NCI-H748 treated with DMSO at 0.1 percent for 48 hours (cell line): ENCODE results near the gene GDE1.

Source experiments
- DNase-seq: peaks from one replicate; lab custom pipeline; 2025; lab: John Stamatoyannopoulos, UW

GDE1 gene

DNA sequence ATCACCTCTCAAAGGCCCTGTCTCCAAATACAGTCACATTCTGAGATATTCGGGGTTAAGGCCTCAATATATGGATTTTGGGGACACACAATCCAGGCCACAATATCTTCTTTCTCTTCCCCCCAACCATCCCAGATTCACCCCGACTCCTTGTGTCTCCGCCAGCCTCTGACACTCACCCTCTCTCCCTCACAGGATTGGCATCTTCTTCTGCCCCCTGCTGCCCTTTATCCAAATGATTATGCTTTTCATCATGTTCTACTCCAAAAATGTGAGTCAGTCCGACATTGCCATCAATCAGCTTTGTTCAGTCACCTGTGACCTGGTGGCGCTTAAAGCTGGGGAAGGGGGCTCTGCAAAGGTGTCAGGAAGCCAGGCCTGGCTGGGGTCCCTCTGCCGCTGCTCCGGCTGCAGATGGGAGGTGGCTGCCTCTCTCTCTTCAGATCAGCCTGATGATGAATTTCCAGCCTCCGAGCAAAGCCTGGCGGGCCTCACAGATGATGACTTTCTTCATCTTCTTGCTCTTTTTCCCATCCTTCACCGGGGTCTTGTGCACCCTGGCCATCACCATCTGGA, 35.1 kb downstream of the GDE1 start:
- DNase-seq = no peak

DNA sequence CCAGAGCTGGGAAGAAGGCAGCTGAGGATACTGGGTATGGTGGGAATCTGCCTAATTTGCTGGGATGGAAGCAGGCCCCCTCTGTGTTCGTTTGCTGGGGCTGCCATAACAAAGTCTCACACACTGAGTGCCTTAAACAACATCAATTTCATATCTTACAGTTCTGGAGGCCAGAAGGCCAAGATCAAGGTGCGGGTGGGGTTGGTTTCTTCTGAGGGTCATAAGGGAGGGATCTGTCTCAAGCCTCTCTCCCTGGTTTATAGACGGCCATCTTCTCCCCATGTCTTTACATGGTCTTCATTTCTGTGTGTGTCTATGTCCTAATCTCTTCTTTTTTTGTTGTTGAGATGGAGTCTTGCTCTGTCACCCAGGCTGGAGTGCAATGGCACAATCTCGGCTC, 35.8 kb downstream of the GDE1 start:
- no peak for DNase-seq

DNA sequence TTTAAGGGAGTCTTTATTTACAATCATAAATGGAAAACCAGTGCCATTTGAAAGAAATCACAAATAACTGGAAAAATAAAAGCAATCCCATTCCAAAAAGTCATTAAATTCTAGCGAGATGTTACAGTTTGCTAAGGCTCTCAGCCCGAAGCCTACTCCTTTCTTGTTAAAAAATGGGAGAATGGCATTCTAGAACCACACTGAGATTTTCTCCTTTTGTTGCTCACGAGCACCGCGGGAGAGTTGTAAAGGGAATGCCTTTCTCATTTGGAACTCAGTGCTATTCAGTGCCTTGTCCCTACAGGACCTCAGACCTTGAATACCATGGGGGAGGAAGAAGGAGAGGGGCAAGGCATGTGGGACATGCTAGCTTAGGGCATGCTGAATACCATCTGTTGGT, 36.3 kb downstream of the GDE1 start:
- no peak for DNase-seq

DNA sequence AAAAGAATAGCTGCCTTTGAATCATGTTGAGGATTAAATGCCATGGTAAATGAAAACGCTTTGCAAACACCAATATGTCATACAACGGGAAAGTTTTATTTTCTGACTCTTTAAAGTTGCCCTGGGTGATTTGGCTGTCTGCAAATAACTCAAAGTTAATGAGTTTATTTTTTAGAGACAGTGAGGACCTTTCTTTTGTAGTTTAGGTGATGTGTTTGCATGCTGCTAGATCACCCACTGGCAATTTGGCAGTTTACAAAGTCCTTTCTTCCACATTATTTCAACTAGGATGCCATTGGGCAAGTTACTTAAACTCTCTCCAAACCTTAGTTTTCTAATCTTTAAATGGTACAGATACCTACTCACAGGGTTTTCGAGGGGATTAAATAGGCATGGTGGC, 37.8 kb downstream of the GDE1 start:
- no peak for DNase-seq

DNA sequence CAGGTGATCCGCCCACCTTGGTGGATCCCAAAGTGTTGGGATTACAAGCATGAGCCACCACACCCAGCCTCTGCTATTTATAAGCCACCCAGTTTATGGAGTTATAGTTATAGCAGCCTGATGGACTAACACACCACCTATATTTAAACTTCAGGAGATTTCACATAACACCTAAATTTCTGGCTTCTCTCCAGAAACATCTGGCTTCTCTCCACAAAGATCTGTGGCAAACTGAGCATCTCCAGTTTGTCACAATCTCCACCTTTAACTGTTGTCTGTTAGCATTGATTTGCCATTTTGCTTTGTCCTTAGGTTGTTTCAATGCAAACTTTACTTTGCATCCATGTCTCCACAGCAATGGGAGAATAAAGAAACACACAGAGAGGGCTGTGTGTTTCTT, 39.6 kb downstream of the GDE1 start:
- DNase-seq = no peak

DNA sequence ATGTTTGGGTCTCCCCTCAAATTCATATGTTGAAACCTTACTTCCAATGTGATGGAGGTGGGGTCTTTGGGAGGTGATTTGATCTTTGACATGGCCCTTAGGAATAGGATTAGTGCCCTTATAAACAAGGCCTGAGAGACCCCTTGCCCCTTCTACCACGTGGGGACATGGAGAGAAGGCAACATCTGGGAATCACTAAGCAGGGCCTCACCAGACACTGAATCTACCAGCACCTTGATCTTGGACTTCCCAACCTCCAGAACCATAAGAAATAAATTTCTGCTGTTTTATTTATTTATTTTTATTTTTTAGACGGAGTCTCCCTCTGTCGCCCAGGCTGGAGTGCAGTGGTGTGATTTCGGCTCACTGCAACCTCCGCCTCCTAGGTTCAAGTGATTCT, 40.1 kb downstream of the GDE1 start:
- no peak for DNase-seq

DNA sequence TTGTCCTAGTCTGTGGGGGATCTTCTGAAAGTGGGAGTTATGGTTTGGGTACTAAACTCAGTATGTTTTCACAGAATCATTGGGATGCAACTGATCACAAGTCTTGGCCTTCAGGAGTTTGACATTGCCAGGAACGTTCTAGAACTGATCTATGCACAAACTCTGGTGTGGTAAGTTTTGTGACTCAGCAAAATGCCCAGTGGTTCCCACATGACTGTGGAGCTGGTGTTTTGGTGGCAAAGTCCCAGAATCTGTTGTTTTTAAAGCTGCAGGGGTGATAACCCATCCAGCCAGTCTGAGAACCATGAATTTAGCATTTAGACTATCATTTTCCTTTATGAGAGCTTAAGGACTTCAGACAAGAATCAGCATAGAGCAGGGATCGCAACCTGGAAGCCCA, 40.6 kb downstream of the GDE1 start:
- no peak for DNase-seq

DNA sequence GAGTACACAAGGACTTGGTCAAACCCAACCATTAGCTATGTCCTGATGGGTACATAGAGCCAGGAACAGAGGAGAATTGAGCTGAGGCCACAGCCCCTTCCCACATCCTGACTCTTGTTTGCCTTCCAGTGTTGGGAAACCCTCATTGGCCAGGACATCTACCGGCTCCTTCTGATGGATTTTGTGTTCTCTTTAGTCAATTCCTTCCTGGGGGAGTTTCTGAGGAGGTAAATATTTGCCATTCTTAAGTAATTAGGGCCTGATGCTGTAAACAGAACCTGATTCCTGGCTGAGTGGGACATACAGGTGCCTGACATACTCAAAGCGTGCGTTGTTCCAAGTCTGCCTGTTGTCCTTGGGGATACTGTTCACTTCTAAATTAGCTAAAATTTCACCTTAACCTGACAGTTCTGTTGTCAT, 42.6 kb downstream of the GDE1 start:
- DNase-seq = no peak

DNA sequence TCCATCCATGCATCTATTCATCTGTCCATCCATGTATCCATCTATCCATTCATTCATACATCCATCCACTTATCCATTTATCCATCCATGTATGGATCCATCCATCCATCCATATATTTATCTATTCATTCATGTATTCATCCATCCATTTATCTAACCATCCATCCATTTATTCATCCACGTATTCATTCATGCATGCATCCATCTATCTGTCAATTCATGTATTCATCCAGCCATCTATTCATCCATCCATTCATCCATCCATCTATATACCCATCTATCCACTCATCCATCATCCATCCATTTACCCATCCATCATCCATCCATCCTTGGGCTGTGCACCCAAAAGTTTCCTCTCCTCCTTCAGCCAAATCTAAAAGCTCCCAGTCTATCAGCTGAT, 43.4 kb downstream of the GDE1 start:
- no peak for DNase-seq

DNA sequence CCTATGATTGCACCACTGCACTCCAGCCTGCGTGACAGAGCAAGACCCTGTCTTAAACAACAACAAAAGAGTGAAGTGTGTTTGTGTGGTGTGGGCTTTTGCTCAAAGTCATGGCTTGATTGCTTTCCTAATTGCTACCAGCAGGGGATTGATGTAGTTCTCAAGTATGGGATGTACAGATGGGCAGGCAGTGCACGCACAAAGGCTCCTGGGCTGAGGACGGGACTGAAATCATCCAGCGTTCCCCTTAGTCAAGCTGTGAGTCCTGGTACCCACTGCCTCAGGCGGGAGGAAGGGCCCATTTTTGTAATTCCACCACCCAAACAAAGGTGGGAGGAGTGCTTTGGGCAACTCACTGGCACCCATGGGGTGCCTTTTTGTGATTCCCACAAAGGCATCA, 47.3 kb downstream of the GDE1 start:
- peak; percentile 2 for DNase-seq

DNA sequence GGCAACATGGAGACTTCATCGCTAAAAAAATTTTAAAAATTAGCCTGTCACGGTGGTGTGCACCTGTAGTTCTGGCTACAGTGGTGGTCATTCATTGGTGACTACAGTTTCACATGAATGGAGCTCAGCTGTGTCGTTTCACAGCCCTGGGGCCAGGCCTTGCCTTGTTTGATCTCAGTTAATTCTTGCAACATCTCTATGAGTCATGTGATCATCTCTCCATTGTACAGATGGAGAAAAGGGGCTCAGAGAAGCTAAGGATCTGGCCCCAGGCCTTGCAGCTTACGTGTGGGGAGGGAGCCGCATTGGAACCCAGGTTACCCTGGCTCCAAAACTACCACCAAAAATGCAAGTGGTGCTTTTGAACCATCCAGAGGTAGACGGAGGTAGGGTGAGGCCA, 49.4 kb downstream of the GDE1 start:
- no peak for DNase-seq

DNA sequence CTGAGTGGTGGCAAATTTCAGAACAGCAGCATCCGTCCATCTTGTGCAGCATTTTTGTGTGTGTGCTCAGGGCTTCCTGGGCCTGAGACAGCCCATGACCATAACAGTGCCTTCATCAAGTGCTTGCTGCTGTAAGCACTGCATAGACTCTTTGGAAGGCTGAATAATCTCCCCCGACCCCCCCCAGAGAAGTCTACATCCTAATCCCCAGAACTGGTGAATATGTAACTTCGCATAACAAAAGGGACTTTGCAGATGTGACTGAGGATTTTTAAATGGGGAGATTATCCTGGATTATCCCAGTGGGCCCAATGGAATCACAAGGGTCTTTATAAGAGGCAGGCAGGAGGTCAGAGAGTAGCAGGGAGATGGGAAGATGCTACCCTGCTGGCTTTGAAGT, 53.6 kb downstream of the GDE1 start:
- no peak for DNase-seq

DNA sequence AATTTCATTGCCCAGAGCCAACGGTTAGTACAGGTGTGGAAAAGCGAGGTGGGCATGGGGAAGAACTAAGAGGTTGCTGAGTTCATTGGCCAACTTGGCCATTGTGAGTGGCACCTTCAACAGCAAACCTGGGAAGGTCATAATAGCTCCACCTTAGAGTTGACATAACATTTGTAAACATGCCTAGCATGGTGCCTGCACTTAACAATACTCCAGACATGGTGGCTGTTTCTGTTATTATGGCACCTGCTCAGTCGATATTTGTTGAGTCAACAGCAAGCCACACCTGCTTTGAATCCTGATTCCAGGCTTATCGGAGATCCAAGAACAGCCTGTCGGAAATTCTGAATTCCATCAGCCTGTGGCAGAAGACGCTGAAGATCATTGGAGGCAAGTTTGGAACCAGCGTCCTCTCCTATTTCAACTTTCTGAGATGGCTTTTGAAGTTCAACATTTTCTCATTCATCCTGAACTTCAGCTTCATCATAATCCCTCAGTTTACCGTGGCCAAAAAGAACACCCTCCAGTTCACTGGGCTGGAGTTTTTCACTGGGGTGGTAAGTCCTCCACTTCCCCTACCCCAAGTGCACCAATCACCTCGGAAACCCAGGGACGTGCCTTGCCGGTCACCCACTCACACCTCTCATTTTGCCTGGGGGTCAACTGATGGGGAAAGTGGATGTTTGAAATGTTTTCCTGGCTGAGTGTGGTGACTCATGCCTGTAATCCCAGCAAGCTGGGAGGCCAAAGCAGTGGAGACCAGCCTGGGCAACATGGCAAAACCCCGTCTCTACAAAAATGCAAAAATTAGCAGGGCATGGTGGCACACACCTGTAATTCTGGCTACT, 58.2 kb downstream of the GDE1 start:
- peak; percentile 84 for DNase-seq

DNA sequence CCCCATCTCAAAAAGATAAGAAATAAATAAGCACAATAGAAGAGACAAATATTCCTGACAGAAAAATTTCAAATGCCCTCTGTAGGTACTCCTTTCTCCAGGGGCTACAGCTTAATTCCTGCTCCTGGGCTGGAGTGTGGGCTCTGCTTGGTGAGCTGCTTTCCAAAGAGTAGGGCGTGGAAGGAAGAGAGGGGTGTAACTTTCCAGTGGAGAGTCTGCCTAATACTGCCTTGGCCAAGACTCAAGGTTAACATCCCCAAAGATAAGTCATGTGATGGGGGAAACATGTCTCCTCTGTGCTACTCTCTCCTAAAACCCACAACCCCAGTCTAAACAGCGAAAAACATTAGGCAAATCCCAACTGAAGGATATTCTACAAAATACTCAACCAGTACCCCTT, 61.5 kb downstream of the GDE1 start:
- DNase-seq = no peak

DNA sequence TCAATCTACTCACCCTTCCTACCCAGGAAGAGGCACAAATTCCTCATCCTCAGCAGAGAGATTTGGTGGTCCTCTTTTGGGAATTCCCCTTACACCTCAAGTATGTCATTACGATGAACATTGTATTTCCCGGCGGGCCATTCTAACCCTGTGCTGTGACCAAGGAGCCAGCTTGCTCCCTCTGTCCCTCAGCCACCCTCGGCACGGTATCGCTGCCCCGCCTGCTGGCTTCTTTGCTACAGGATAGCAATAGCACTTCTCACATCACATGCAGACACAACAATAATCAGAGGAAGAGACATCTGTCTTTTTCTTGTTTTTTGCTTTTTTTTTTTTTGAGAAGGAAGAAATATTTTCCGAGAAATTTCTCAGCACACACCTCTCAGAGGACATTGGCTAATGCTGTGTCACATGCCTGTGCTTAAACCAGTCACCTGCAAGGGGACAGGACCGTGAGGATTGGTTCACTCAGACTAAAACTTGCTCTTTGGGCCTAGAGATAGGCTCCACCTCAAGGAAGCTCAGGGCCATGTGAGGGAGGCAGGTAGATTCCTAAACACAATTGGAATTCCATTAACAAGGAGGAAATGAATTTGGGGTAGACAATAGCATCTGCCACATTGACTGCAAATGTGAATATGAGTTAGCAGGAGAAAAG, 63.0 kb downstream of the GDE1 start:
- DNase-seq = no peak
